ENCODE measurements around the gene PAPOLB. TPM values are rescaled to one million over a fixed set of nuclear protein-coding genes. Genes with fewer than 3 reads are reported as not detected.

PAPOLB gene
- total RNA-seq, 1 donor: under 0.01 TPM

Small RNAs within 50 kb of the gene (small RNA-seq; reads per million reads assigned to genes)
- not detected for gene RF00019

Other genes starting within 250 kb of the PAPOLB start
- gene FOXK1, start 179.7 kb downstream of the PAPOLB start, total RNA-seq: 22.6 TPM
- gene AP5Z1, start 86.4 kb downstream of the PAPOLB start, total RNA-seq: 53.3 TPM
- gene RADIL, start 21.7 kb upstream of the PAPOLB start, total RNA-seq: 0.27 TPM
- not detected for gene MMD2, start 97.2 kb upstream of the PAPOLB start, total RNA-seq
- gene RBAK, start 183.8 kb upstream of the PAPOLB start, total RNA-seq: 3.0 TPM

All from hematopoietic multipotent progenitor cell (in vitro differentiated cells).